AG04450 (cell line): ENCODE measurements around the gene TTLL1. TPM values are rescaled to one million over a fixed set of nuclear protein-coding genes. Genes with fewer than 3 reads are reported as not detected.

Experiments used
- CTCF ChIA-PET: fragments of 300-600, 350-600 bp; formaldehyde crosslinking; extraction: SDS; loops from one replicate; lab custom pipeline; 2022; ENCODE audit warnings: antibody characterized with exemption, inconsistent platforms; lab: Charles Lee
- POLR2A ChIA-PET: fragments of 350-600 bp; formaldehyde crosslinking; extraction: SDS; loops from one replicate; lab custom pipeline; 2021; ENCODE audit warnings: antibody characterized with exemption, inconsistent platforms; lab: Yijun Ruan, JAX
- DNase-seq: peaks from one replicate; pipeline ENCODE4 v3.0.0-alpha.2; 2011; ENCODE audit warnings: low read depth, low spot score
- H3K27ac ChIP-seq: one replicate; pipeline ENCODE4 v1.5.1; 2012; ENCODE audit warnings: low read depth, low read length, control low read depth
- H3K27me3 ChIP-seq: one replicate; pipeline ENCODE4 v1.6.0; 2012; ENCODE audit warnings: low read length; ENCODE audit not compliant: control insufficient read depth, insufficient read depth
- H3K4me3 ChIP-seq: 2 replicates; pipeline ENCODE4 v1.5.1; 2011; ENCODE audit warnings: mild to moderate bottlenecking, low read depth, low read length, control low read depth
- H3K9me3 ChIP-seq: 2 replicates; pipeline ENCODE4 v1.5.1; 2012; ENCODE audit warnings: low read length; ENCODE audit not compliant: control insufficient read depth, insufficient read depth
- polyA plus RNA-seq: library from polyadenylated mRNA; depleted of rRNA; stranded (reverse); fragments of >200 nt; gene quantifications from 2 replicates; pipeline ENCODE4 v1.2.3, GENCODE V29; 2011
- TF ChIP-seq, protein P1 (sequence below): IDR thresholded peaks from 2 replicates; pipeline ENCODE4 v1.5.1; 2011; ENCODE audit warnings: low read depth, low read length, control low read depth, inconsistent platforms

Gene TTLL1
- polyA plus RNA-seq, 1 experiment: 17.5 TPM

DNA sequence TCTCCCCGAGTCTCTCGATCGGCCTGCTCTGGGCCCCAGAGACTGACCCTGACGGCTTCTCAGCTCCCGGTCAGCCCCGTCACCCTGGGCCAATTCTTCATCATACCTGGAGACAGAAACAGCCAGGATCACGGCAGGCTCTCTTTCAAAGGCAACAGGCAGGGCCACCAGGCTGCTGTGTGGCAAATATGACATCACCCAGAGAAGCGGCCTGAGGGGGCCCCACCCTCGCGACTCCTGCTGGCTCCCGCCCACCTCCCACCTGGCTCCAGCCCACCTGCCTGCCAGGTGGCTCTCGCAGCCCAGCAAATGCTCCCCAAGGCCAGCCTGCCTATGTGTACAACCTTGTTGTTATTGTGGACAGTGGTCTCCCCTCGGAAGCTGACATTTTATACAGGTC lies 49.4 kb downstream of the TTLL1 start:
- H3K27ac ChIP-seq: no peak overlapping the region
- CTCF ChIA-PET: no interaction called here
- POLR2A ChIA-PET: no interaction called here

DNA sequence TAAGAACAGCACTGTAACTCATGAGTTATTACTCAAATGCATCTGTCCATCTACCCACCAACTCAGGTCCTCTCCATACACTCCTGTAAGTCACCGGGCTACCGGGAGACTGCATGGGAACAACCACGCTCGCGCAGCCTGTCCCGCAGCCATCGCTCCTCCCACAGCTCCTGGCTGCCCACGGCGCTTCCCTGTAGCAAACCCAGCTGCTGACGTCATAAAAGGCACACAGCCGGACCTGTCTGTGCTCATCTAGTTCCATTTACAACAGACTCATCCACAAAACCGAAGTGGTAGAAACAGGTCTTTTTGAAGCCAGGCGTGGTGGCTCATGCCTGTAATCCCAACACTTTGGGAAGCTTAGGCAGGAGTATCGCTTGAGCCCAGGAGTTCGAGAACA lies 50.9 kb downstream of the TTLL1 start:
- CTCF ChIA-PET: no interaction called here
- H3K9me3 ChIP-seq: peaks cover 4% of the 10 kb centered on the region
- H3K27ac ChIP-seq: no peak overlapping the region
- POLR2A ChIA-PET: no interaction called here
- DNase-seq: no peak
- TF ChIP-seq, protein P1, sequence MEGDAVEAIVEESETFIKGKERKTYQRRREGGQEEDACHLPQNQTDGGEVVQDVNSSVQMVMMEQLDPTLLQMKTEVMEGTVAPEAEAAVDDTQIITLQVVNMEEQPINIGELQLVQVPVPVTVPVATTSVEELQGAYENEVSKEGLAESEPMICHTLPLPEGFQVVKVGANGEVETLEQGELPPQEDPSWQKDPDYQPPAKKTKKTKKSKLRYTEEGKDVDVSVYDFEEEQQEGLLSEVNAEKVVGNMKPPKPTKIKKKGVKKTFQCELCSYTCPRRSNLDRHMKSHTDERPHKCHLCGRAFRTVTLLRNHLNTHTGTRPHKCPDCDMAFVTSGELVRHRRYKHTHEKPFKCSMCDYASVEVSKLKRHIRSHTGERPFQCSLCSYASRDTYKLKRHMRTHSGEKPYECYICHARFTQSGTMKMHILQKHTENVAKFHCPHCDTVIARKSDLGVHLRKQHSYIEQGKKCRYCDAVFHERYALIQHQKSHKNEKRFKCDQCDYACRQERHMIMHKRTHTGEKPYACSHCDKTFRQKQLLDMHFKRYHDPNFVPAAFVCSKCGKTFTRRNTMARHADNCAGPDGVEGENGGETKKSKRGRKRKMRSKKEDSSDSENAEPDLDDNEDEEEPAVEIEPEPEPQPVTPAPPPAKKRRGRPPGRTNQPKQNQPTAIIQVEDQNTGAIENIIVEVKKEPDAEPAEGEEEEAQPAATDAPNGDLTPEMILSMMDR: no peak
- H3K27me3 ChIP-seq: no peaks in the 10 kb centered on the region
- no peak overlapping the region for H3K4me3 ChIP-seq

More for the DNA sequence above, 49.4 kb downstream of the TTLL1 start:
- peaks cover 4% of the 10 kb centered on the region for H3K9me3 ChIP-seq
- H3K27me3 ChIP-seq: no peaks in the 10 kb centered on the region
- H3K4me3 ChIP-seq: no peak overlapping the region
- TF ChIP-seq, protein P1: no peak
- no peak for DNase-seq

DNA sequence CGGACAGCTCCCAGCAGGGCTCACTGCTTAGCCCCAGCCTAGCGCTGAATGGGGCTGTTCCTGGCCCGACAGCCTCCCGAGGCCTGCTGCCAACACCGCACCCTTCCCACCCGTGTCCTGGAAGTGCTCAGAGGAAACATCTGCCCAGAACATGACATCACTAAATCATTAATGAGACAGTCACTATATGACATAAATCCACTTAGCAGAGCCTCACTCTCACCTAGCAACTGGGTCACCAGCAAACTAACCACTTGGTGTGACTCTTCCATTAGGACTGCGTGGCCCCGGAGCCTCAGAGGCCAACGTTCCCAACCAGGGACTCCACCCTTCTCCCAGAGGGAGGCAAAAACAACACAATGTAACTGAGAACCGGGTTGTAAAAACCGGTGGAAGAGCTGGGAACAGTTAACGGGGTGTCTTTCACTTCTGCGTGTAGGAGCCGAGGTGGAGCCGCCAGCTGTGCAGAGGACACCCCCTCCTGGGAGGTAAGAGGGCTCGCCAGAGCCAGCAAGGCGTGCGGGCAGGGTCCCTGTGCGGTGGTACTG lies 52.8 kb downstream of the TTLL1 start:
- POLR2A ChIA-PET: no interaction called here
- Histone ChIP-seq H3K27ac (no peak overlapping the region), H3K9me3 (peaks cover 4% of the 10 kb centered on the region), H3K27me3 (no peaks in the 10 kb centered on the region), H3K4me3 (no peak overlapping the region)
- TF ChIP-seq, protein P1: no peak
- CTCF ChIA-PET: no interaction called here
- no peak for DNase-seq

DNA sequence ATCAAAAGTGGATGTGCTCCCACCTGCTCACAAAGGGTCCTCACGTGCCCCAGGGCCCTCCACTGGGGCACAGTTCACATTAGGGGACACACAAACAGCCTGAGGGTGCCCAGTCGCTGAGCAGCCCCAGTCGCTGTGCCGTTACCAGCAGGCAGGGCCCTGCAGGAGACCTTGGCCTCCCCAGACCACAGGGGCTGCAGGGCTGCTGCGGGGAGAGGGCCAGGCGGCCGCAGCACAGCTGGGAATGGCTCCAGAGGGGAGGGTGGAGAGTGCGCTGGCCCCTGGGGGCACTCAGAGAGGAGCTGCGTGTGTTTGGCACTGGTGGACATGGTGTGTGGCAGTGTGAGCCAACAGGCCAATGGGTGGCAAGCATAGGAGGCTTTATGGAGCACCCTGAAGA lies 53.9 kb downstream of the TTLL1 start:
- peaks cover 4% of the 10 kb centered on the region for H3K9me3 ChIP-seq
- TF ChIP-seq, protein P1: no peak
- ChIA-PET CTCF (no interaction called here), POLR2A (no interaction called here)
- no peak overlapping the region for H3K27ac ChIP-seq
- no peak overlapping the region for H3K4me3 ChIP-seq
- no peak for DNase-seq
- H3K27me3 ChIP-seq: no peaks in the 10 kb centered on the region

DNA sequence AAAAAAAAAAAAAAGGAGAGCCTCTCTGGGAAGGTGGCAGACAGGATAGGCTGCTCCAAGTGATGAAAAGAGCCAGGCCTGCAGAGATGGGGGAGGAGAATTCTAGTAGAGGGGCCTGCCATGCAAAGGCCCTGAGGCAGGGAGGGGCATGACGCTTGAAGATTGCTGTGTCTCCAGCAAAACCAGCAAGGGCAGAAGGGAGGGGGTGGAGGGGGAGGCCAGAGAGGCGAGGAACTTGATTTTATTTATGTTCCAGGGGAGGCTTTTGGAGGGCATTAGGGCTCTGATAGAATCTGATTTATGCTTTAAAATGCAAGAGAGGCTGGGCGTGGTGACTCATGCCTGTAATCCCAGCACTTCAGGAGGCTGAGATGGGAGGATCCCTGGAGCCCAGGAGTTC lies 57.6 kb downstream of the TTLL1 start:
- H3K27ac ChIP-seq: no peak overlapping the region
- H3K27me3 ChIP-seq: no peaks in the 10 kb centered on the region
- DNase-seq: no peak
- POLR2A ChIA-PET: interaction anchor here (0.7 kb wide), 1 partner anchor 91 kb away, joined by 4 read pairs; no protein-coding TSS in a partner anchor
- peaks cover 4% of the 10 kb centered on the region for H3K9me3 ChIP-seq
- CTCF ChIA-PET: no interaction called here
- TF ChIP-seq, protein P1: no peak
- H3K4me3 ChIP-seq: no peak overlapping the region
